Heart right ventricle (tissue), 16 donors: ENCODE results near the gene COCH. TPM values are rescaled to one million over a fixed set of nuclear protein-coding genes. Genes with fewer than 3 reads are reported as not detected.

ENCODE experiments used
- ATAC-seq, 8 donors: fragments of 200-7000 bp; cut with Tn5 transposase; one replicate each; pipeline ENCODE4 v1.9.1; 2020; ENCODE audit warnings: mild to moderate bottlenecking in 8 of 8, moderate library complexity in 8 of 8, moderate number of reproducible peaks in 1 of 8
- DNase-seq, 2 donors: peaks; one replicate each; pipeline ENCODE4 v3.0.0-alpha.2; 2020
- H3K27ac ChIP-seq, 10 donors: fragments of 200-600 bp; sonication (generic) in 2 of 10; one replicate each; pipeline versions ENCODE4 v1.5.0 to v1.8.0; 2020 to 2022; ENCODE audit warnings: mild to moderate bottlenecking in 3 of 10
- H3K27me3 ChIP-seq, 7 donors: fragments of 200-600 bp; one replicate each; pipeline ENCODE4 v1.8.0; 2021 to 2022; ENCODE audit warnings: mild to moderate bottlenecking in 2 of 7
- H3K36me3 ChIP-seq, 9 donors: fragments of 200-600 bp; sonication (generic) in 1 of 9; one replicate each; pipeline versions ENCODE4 v1.5.0 to v1.8.0; 2020 to 2022; ENCODE audit warnings: mild to moderate bottlenecking in 2 of 9
- H3K4me1 ChIP-seq, 9 donors: fragments of 200-600 bp; sonication (generic) in 1 of 9; one replicate each; pipeline versions ENCODE4 v1.5.0 to v1.8.0; 2020 to 2022; ENCODE audit warnings: mild to moderate bottlenecking in 4 of 9
- H3K4me3 ChIP-seq, 10 donors: fragments of 200-600 bp; sonication (generic) in 2 of 10; one replicate each; pipeline versions ENCODE4 v1.5.0 to v1.8.0; 2020 to 2022; ENCODE audit warnings: mild to moderate bottlenecking in 7 of 10, moderate library complexity in 2 of 10
- H3K9me3 ChIP-seq, 11 donors: fragments of 200-600 bp in 10 of 11; sonication (generic) in 2 of 11; one replicate each; pipeline versions ENCODE4 v1.5.0 to v1.8.0; 2013 to 2022; ENCODE audit warnings: mild to moderate bottlenecking in 2 of 11, control low read depth in 1 of 11, moderate library complexity in 1 of 11
- WGBS, 2 donors: extraction: QIAGEN DNeasy Blood & Tissue Kit; methylation state at CpG; one replicate each; pipeline ENCODE4 v1.1.7; 2013; ENCODE audit warnings: inconsistent platforms in 1 of 2; 5-methylcytosine and 5-hydroxymethylcytosine counted together
- intact Hi-C, 10 donors: fragments of 100-400 bp; cut with DNase I; formaldehyde crosslinking; loops; one replicate each; pipeline versions ENCODE4 v1.11.1 to v1.14.2; 2022
- polyA plus RNA-seq, 2 donors: library from polyadenylated mRNA; stranded (reverse); fragments of 200-250 nt; gene quantifications; one replicate each; pipeline ENCODE4 v1.2.3, GENCODE V29; 2013
- total RNA-seq, 10 donors: library from RNA; stranded (reverse); fragmentation: NEBNext Ultra II Directional in 3 of 10; extraction: Animal tissue kit (Norgen Biotek cat#: 25700) in 3 of 10; gene quantifications; one replicate each; pipeline versions ENCODE4 v1.2.1 to v1.2.4, GENCODE V29; 2021 to 2023
- TF ChIP-seq, protein P1 (sequence below), 9 donors: fragments of 200-600 bp; sonication (generic) in 2 of 9; IDR thresholded peaks; one replicate each; pipeline versions ENCODE4 v1.5.0 to v1.8.0; 2021 to 2022; ENCODE audit warnings: antibody characterized with exemption in 9 of 9, mild to moderate bottlenecking in 5 of 9, moderate library complexity in 1 of 9
- donor health status: Arrhythmogenic right ventricular cardiomyopathy.
- donor health status: ischemic (EF 13 %, LVEDD 7.1; RV severe dilation, severe dysfunction).
- donor health status: healthy with polysubstance abuse.
- donor health status: DM: no; HTN: yes; CAD: no.
- donor health status: DM: no; HTN: no; CAD: no.
- donor health status: ischemic (EF 25% LVEDD 6.9; RV normal size, moderate dysfunction).
- donor health status: ischemic (EF 25% LVEDD 5.7; RV mildly dilated, moderate dysfunction).
- donor health status: healthy.
- donor health status: DM: yes; HTN: yes; CAD: no.
- donor health status: Ischemic cardiomyopathy.
- donor health status: ischemic (EF 35%, LVEDD 5.7; RV mildly dilated, moderate dysfunction).
- donor health status: nonischemic (EF 11% LVEDD 7.7; RV severe dilation, severe dysfunction).
- donor health status: DM: yes; HTN: yes; CAD: no.
- donor health status: PGD.
- donor health status: ischemic (EF 29% LVEDD 5.4; RV normal size, mild dysfunction).
- donor health status: nonischemic (EF 23%, LVEDD 6.1; RV moderate dilation, normal function).

COCH gene
- total and polyA plus RNA-seq, 12 donors = 0.13 to 2.9 (median 0.94) TPM

DNA sequence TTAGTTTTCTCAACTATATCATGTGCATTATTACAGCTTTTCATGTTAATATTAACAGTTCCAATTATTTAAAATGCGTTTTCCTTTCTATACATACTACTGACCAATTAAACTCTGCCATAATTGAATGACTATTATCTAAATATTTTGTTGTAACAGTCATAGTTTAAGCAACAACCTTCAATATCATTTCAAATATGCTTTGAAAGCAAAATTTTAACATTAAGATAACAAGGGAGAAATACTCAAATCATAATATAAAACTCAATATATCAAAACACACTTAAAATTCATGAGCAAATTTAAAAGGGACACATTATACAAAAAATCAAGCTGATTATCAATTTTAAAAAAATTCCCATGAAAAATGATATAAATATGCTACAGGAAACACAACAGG is 40.5 kb downstream of the COCH start:
- Histone ChIP-seq H3K9me3 (no peaks in the 10 kb centered on the region), H3K36me3 (peaks cover 0 to 46% (median 11%) of the 10 kb centered on the region in 9 donors), H3K27ac (no peak overlapping the region), H3K4me1 (no peaks in the 10 kb centered on the region), H3K27me3 (no peaks in the 10 kb centered on the region), H3K4me3 (no peak overlapping the region)
- TF ChIP-seq, protein P1, sequence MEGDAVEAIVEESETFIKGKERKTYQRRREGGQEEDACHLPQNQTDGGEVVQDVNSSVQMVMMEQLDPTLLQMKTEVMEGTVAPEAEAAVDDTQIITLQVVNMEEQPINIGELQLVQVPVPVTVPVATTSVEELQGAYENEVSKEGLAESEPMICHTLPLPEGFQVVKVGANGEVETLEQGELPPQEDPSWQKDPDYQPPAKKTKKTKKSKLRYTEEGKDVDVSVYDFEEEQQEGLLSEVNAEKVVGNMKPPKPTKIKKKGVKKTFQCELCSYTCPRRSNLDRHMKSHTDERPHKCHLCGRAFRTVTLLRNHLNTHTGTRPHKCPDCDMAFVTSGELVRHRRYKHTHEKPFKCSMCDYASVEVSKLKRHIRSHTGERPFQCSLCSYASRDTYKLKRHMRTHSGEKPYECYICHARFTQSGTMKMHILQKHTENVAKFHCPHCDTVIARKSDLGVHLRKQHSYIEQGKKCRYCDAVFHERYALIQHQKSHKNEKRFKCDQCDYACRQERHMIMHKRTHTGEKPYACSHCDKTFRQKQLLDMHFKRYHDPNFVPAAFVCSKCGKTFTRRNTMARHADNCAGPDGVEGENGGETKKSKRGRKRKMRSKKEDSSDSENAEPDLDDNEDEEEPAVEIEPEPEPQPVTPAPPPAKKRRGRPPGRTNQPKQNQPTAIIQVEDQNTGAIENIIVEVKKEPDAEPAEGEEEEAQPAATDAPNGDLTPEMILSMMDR (IDR thresholded peaks at IDR 0.05) = no peak
- intact Hi-C loops = no loop called here
- 97% methylated on average over 1 of the region's 1 CpG for WGBS, 2 donors
- DNase-seq (no peak), ATAC-seq (no peak)

DNA sequence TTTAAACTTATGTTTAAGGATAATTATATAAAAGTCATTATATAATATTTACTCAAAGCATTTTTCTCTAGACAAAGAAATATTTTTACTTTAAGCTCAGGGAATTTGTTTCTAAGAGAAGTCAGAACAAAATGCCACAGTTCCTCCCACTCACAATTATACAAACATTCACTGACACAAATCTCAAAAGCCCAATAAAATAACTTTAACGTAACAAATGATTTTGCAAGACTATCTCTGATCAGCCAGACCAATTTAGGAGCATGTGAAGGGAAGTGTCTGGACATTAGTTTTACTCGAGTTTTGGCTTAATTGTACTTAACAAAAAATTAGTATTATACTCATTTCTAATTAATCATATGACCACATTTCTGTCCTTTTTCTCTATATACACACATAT is 41.2 kb downstream of the COCH start:
- H3K9me3 ChIP-seq = no peaks in the 10 kb centered on the region
- H3K27me3 ChIP-seq = no peaks in the 10 kb centered on the region
- DNase-seq (no peak), ATAC-seq (no peak)
- 59 to 79% methylated on average over 2 of the region's 2 CpGs for WGBS, 2 donors
- intact Hi-C loops = no loop called here
- no peak overlapping the region for H3K27ac ChIP-seq
- TF ChIP-seq, protein P1 (IDR thresholded peaks at IDR 0.05) = no peak
- H3K4me3 ChIP-seq = no peak overlapping the region
- no peaks in the 10 kb centered on the region for H3K4me1 ChIP-seq
- peaks cover 0 to 38% (median 11%) of the 10 kb centered on the region in 9 donors for H3K36me3 ChIP-seq

DNA sequence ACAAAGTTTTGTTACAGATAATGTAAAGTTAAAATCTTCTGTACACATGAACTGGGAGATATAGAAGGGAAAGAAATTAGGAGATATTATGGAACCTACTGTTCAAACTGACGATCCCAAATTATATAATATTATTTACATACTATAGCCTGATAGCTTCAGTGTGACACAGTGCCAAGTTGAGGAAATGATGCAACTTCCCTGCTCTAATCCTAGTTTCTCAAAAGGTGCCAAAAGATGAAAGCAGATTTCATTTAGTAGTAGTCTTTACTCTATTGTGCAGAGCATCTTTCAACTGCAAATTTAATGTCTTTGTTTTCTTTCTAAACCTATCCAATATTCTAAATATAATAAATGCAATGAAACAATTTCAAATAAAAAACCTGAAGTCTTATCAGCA is 46.9 kb downstream of the COCH start:
- Histone ChIP-seq H3K4me1 (peaks cover 0 to 6% (median 0%) of the 10 kb centered on the region in 9 donors), H3K36me3 (peaks cover 0 to 47% (median 5%) of the 10 kb centered on the region in 9 donors), H3K9me3 (no peaks in the 10 kb centered on the region), H3K27me3 (no peaks in the 10 kb centered on the region), H3K27ac (no peak overlapping the region), H3K4me3 (no peak overlapping the region)
- 46 to 49% methylated on average over 1 of the region's 1 CpG for WGBS, 2 donors
- TF ChIP-seq, protein P1 (IDR thresholded peaks at IDR 0.05) = no peak
- ATAC-seq = no peak
- intact Hi-C loops = no loop called here
- no peak for DNase-seq

DNA sequence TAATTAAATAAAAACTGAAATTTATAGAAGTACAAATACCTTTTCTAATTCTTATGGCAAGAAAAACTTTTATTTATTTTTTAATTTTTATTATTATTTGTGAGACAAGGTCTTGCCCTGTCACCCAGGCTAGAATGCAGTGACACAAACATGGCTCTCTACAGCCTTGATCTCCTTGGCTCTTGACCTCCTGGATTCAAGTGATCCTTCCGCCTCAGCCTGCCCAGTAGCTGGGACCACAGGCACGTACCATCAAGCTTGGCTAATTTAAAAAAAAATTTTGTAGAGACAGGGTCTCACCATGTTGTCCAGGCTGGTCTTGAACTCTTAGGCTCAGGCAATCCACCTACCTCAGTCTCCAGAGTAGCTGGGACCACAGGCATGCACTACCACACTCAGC is 47.4 kb downstream of the COCH start:
- Histone ChIP-seq H3K9me3 (no peaks in the 10 kb centered on the region), H3K4me3 (no peak overlapping the region), H3K27me3 (no peaks in the 10 kb centered on the region), H3K36me3 (peaks cover 0 to 47% (median 5%) of the 10 kb centered on the region in 9 donors), H3K4me1 (peaks cover 0 to 6% (median 0%) of the 10 kb centered on the region in 9 donors), H3K27ac (no peak overlapping the region)
- TF ChIP-seq, protein P1 (IDR thresholded peaks at IDR 0.05) = no peak
- 92 to 95% methylated on average over 2 of the region's 2 CpGs for WGBS, 2 donors
- DNase-seq (no peak), ATAC-seq (no peak)
- intact Hi-C loops = no loop called here
